H9 (cell line): ENCODE measurements around the gene NADK. TPM values are rescaled to one million over a fixed set of nuclear protein-coding genes. Genes with fewer than 3 reads are reported as not detected.
A peak's percentile ranks its signal among the peaks of the same experiment; 100 is the strongest.

Source experiments
- DNase-seq: peaks from one replicate; pipeline ENCODE4 v3.0.0-alpha.2; 2017
- H2AFZ ChIP-seq: one replicate; pipeline ENCODE4 v1.6.1; 2013; ENCODE audit warnings: mild to moderate bottlenecking, low read length, control low read depth, moderate library complexity
- H2AK5ac ChIP-seq: 2 replicates; pipeline ENCODE4 v1.6.1; 2013; ENCODE audit warnings: low read length, control low read depth, mixed read lengths; ENCODE audit not compliant: insufficient read length
- H2BK120ac ChIP-seq: one replicate; pipeline ENCODE4 v1.6.1; 2013; ENCODE audit warnings: low read depth, mild to moderate bottlenecking, low read length, control low read depth, inconsistent platforms; ENCODE audit not compliant: poor library complexity, severe bottlenecking
- H2BK12ac ChIP-seq: 2 replicates; pipeline ENCODE4 v1.6.1; 2013; ENCODE audit warnings: low read length, control low read depth, mixed read lengths, low read depth; ENCODE audit not compliant: insufficient read length
- H2BK15ac ChIP-seq: 2 replicates; pipeline ENCODE4 v1.6.1; 2013; ENCODE audit warnings: low read depth, low read length, control low read depth
- H2BK20ac ChIP-seq: one replicate; pipeline ENCODE4 v1.6.1; 2013; ENCODE audit warnings: low read depth, mild to moderate bottlenecking, low read length, control low read depth, inconsistent platforms; ENCODE audit not compliant: poor library complexity, severe bottlenecking
- H2BK5ac ChIP-seq: 2 replicates; pipeline ENCODE4 v1.6.1; 2013; ENCODE audit warnings: low read length, control low read depth, mixed read lengths; ENCODE audit not compliant: insufficient read length
- H3K14ac ChIP-seq: 2 replicates; pipeline ENCODE4 v1.6.1; 2013; ENCODE audit warnings: low read length, control low read depth; ENCODE audit not compliant: insufficient read depth
- H3K18ac ChIP-seq: 2 replicates; pipeline ENCODE4 v1.6.1; 2013; ENCODE audit warnings: low read depth, mild to moderate bottlenecking, mixed read lengths, low read length, control low read depth; ENCODE audit not compliant: insufficient read length
- H3K23ac ChIP-seq: 2 replicates; pipeline ENCODE4 v1.6.1; 2013; ENCODE audit warnings: low read length, control low read depth, mixed read lengths, low read depth; ENCODE audit not compliant: insufficient read length
- H3K23me2 ChIP-seq: 2 replicates; pipeline ENCODE4 v1.6.1; 2013; ENCODE audit warnings: low read depth, mild to moderate bottlenecking, mixed read lengths, low read length, control low read depth; ENCODE audit not compliant: insufficient read length, poor library complexity, severe bottlenecking
- H3K27ac ChIP-seq: 2 replicates; pipeline ENCODE4 v1.5.1; 2013; ENCODE audit warnings: low read length, control low read depth, mixed read lengths, low read depth; ENCODE audit not compliant: insufficient read length
- H3K27me3 ChIP-seq: 2 replicates; pipeline ENCODE4 v1.6.1; 2013; ENCODE audit warnings: low read length, control low read depth, inconsistent platforms; ENCODE audit not compliant: insufficient read depth
- H3K4ac ChIP-seq: 2 replicates; pipeline ENCODE4 v1.6.1; 2013; ENCODE audit warnings: low read depth, mild to moderate bottlenecking, control low read depth, inconsistent platforms, low read length, moderate library complexity
- H3K4me1 ChIP-seq: 2 replicates; pipeline ENCODE4 v1.6.1; 2013; ENCODE audit warnings: low read length, control low read depth, inconsistent platforms; ENCODE audit not compliant: insufficient read depth
- H3K4me2 ChIP-seq: 2 replicates; pipeline ENCODE4 v1.6.1; 2013; ENCODE audit warnings: low read length, control low read depth, mixed read lengths; ENCODE audit not compliant: insufficient read length, insufficient read depth
- H3K56ac ChIP-seq: 2 replicates; pipeline ENCODE4 v1.6.1; 2013; ENCODE audit warnings: low read depth, mild to moderate bottlenecking, mixed read lengths, low read length, control low read depth; ENCODE audit not compliant: insufficient read length
- H3K79me1 ChIP-seq: 2 replicates; pipeline ENCODE4 v1.6.1; 2013; ENCODE audit warnings: low read depth, mild to moderate bottlenecking, moderate library complexity, low read length, control low read depth, inconsistent platforms; ENCODE audit not compliant: insufficient read depth, poor library complexity, severe bottlenecking
- H3K79me2 ChIP-seq: 2 replicates; pipeline ENCODE4 v1.6.1; 2013; ENCODE audit warnings: low read length, control low read depth, inconsistent platforms; ENCODE audit not compliant: insufficient read depth
- H3K9ac ChIP-seq: 2 replicates; pipeline ENCODE4 v1.6.1; 2013; ENCODE audit warnings: low read length, control low read depth, mixed read lengths; ENCODE audit not compliant: insufficient read length; ENCODE audit errors: extremely low read depth
- H3K9me3 ChIP-seq: one replicate; pipeline ENCODE4 v1.6.1; 2013; ENCODE audit warnings: low read depth, low read length, inconsistent platforms; ENCODE audit not compliant: control insufficient read depth
- H3T11ph ChIP-seq: one replicate; pipeline ENCODE4 v1.6.1; 2013; ENCODE audit warnings: mild to moderate bottlenecking, low read length, control low read depth, inconsistent platforms
- H4K20me1 ChIP-seq: one replicate; pipeline ENCODE4 v1.6.1; 2013; ENCODE audit not compliant: control insufficient read depth, insufficient read length, insufficient read depth
- H4K5ac ChIP-seq: 2 replicates; pipeline ENCODE4 v1.6.1; 2013; ENCODE audit warnings: low read depth, mild to moderate bottlenecking, mixed read lengths, low read length, control low read depth; ENCODE audit not compliant: insufficient read length
- H4K8ac ChIP-seq: replicated peaks from 2 replicates; pipeline ENCODE4 v1.6.1; 2013; ENCODE audit warnings: low read length, control low read depth, mixed read lengths, low read depth; ENCODE audit not compliant: insufficient read length
- H4K91ac ChIP-seq: 2 replicates; pipeline ENCODE4 v1.6.1; 2013; ENCODE audit warnings: low read depth, mild to moderate bottlenecking, moderate library complexity, mixed read lengths, low read length, control low read depth; ENCODE audit not compliant: insufficient read length
- H3K27ac Mint-ChIP-seq, 3 experiments: 2 replicates in 2 of 3; 3 replicates in 1 of 3; pipeline ENCODE4 v1.8.0; 2020 to 2021; ENCODE audit warnings: mixed read lengths in 3 of 3, mild to moderate bottlenecking in 1 of 3, moderate library complexity in 1 of 3
- H3K27me3 Mint-ChIP-seq: 2 replicates; pipeline ENCODE4 v1.8.0; 2021; ENCODE audit warnings: low read depth, mild to moderate bottlenecking, moderate library complexity, mixed read lengths
- H3K36me3 Mint-ChIP-seq, 3 experiments: 2 replicates in 2 of 3; 3 replicates in 1 of 3; pipeline ENCODE4 v1.8.0; 2020 to 2021; ENCODE audit warnings: low read depth in 3 of 3, mixed read lengths in 3 of 3; ENCODE audit not compliant: insufficient read depth in 1 of 3
- H3K4me1 Mint-ChIP-seq, 2 experiments: 2 replicates each; pipeline ENCODE4 v1.8.0; 2020; ENCODE audit warnings: mixed read lengths in 2 of 2
- H3K4me3 Mint-ChIP-seq, 2 experiments: 2 replicates in 1 of 2; 3 replicates in 1 of 2; pipeline ENCODE4 v1.8.0; 2020 to 2021; ENCODE audit warnings: mild to moderate bottlenecking in 2 of 2, mixed read lengths in 2 of 2, moderate library complexity in 1 of 2
- H3K9me3 Mint-ChIP-seq, 2 experiments: 2 replicates in 1 of 2; 3 replicates in 1 of 2; pipeline ENCODE4 v1.8.0; 2020; ENCODE audit warnings: mild to moderate bottlenecking in 2 of 2, mixed read lengths in 2 of 2, moderate library complexity in 1 of 2
- CTCF ChIP-seq: fragments of 200-600 bp; sonication (generic); conservative IDR thresholded peaks from 3 replicates; pipeline ENCODE4 v1.8.0; 2021; ENCODE audit warnings: antibody characterized with exemption, mild to moderate bottlenecking
- WGBS: extraction: QIAGEN DNeasy Blood & Tissue Kit; methylation state at CpG from one replicate; pipeline ENCODE4 v1.1.7; 2013; ENCODE audit warnings: missing lambda C conversion rate, low lambda C conversion rate, mixed read lengths; ENCODE audit not compliant: insufficient read length; ENCODE audit errors: extremely low coverage; 5-methylcytosine and 5-hydroxymethylcytosine counted together
- total RNA-seq: library from RNA; stranded (reverse); gene quantifications from 2 replicates; pipeline ENCODE4 v1.2.1, GENCODE V29; 2021

The NADK gene
- total RNA-seq, 1 experiment from 2014 or later = 105 TPM

- Histone ChIP-seq H4K5ac (no peak overlapping the region), H3K79me1 (peaks cover 6% of the 10 kb centered on the region), H3K9ac (no peak overlapping the region), H3K79me2 (no peaks in the 10 kb centered on the region; the same call in 1 of the 2 replicates), H4K91ac (no peak overlapping the region), H2AFZ (no peak overlapping the region), H3K9me3 (no peaks in the 10 kb centered on the region), H4K20me1 (no peaks in the 10 kb centered on the region), H4K8ac (no peak overlapping the region), H3K18ac (no peak overlapping the region), H3K23ac (no peak overlapping the region), H3K14ac (no peak overlapping the region), H3K27me3 (no peaks in the 10 kb centered on the region), H2AK5ac (no peak overlapping the region), H2BK20ac (no peak overlapping the region), H3K23me2 (no peaks in the 10 kb centered on the region), H3K27ac (no peak overlapping the region), H3K4me1 (no peaks in the 10 kb centered on the region), H3K4ac (no peak overlapping the region), H2BK15ac (no peak overlapping the region), H3K4me2 (no peak overlapping the region), H3T11ph (no peak overlapping the region), H2BK120ac (no peak overlapping the region), H2BK12ac (no peak overlapping the region), H2BK5ac (no peak overlapping the region), H3K56ac (no peak overlapping the region)
- TF ChIP-seq CTCF = no peak
- Mint-ChIP-seq H3K27me3 (no peaks in the 10 kb centered on the region; the same call in 1 of the 2 replicates), H3K27ac (peak overlapping the region in 2 of 3 experiments; percentile 44 to 73; a peak in 2 of 7 replicates), H3K4me3 (no peak overlapping the region), H3K9me3 (no peaks in the 10 kb centered on the region; a peak in 1 of 5 replicates), H3K4me1 (no peaks in the 10 kb centered on the region; a peak in 2 of 4 replicates), H3K36me3 (peaks cover 39 to 79% (median 74%) of the 10 kb centered on the region in 3 experiments; a peak in 6 of 7 replicates)
- DNase-seq = no peak
- WGBS = no CpG with 5 or more reads among the region's 25 CpGs
Observed at GRCh38 chr1:1757422-1758058, 20.7 kb downstream of the NADK start.
